Measurements from ENCODE around the gene KCNN4. TPM values are rescaled to one million over a fixed set of nuclear protein-coding genes. Genes with fewer than 3 reads are reported as not detected.

The KCNN4 gene
- total and polyA plus RNA-seq, 10 of the 15 experiments (the other 5 are each of a cell fraction or from before 2014, with no cell fraction given) = 1.4 to 112 (median 77.9) TPM

GRCh38 chr19:43724896-43725295 is 55.9 kb downstream of the KCNN4 start (continued):
- TF ChIP-seq, protein P1, sequence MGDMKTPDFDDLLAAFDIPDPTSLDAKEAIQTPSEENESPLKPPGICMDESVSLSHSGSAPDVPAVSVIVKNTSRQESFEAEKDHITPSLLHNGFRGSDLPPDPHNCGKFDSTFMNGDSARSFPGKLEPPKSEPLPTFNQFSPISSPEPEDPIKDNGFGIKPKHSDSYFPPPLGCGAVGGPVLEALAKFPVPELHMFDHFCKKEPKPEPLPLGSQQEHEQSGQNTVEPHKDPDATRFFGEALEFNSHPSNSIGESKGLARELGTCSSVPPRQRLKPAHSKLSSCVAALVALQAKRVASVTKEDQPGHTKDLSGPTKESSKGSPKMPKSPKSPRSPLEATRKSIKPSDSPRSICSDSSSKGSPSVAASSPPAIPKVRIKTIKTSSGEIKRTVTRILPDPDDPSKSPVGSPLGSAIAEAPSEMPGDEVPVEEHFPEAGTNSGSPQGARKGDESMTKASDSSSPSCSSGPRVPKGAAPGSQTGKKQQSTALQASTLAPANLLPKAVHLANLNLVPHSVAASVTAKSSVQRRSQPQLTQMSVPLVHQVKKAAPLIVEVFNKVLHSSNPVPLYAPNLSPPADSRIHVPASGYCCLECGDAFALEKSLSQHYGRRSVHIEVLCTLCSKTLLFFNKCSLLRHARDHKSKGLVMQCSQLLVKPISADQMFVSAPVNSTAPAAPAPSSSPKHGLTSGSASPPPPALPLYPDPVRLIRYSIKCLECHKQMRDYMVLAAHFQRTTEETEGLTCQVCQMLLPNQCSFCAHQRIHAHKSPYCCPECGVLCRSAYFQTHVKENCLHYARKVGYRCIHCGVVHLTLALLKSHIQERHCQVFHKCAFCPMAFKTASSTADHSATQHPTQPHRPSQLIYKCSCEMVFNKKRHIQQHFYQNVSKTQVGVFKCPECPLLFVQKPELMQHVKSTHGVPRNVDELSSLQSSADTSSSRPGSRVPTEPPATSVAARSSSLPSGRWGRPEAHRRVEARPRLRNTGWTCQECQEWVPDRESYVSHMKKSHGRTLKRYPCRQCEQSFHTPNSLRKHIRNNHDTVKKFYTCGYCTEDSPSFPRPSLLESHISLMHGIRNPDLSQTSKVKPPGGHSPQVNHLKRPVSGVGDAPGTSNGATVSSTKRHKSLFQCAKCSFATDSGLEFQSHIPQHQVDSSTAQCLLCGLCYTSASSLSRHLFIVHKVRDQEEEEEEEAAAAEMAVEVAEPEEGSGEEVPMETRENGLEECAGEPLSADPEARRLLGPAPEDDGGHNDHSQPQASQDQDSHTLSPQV (IDR thresholded peaks at IDR 0.05) = no peak
- no peak for TF ChIP-seq SREBF1 (IDR thresholded peaks at IDR 0.05; ENCODE audit: low read length)
- no peak for TF ChIP-seq FOS (IDR thresholded peaks at IDR 0.05; ENCODE audit: borderline replicate concordance, extremely low read depth, insufficient read length)
- TF ChIP-seq NFYB (IDR thresholded peaks at IDR 0.05; ENCODE audit: insufficient read depth, low read depth, low read length) = no peak
- TF ChIP-seq TCF12 (IDR thresholded peaks at IDR 0.05; ENCODE audit: low read depth, low read length) = no peak
- no peak for TF ChIP-seq SUPT20H (IDR thresholded peaks at IDR 0.05; ENCODE audit: borderline replicate concordance, control insufficient read depth, low read depth, low read length)
- TF ChIP-seq NFYA (IDR thresholded peaks at IDR 0.05; ENCODE audit: borderline replicate concordance, low read depth, low read length) = no peak

DNA sequence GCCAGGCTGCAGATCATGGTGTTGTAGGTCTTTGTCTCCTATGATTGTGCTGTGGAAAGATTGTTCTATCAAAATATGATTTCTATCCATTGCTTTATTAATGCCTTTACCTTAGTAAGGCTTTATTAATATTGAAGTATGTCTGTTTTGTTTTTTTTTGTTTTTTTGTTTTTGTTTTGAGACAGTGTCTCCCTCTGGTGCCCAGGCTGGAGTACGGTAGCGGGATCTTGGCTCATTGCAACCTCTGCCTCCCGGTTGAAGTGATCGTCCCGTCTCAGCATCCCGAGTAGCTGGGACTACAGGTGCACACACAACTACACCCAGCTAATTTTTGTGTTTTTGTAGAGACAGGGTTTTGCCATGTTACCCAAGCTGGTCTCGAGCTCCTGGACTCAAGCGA is 57.2 kb downstream of the KCNN4 start:
- H3K4me2 ChIP-seq (ENCODE audit: control insufficient read depth, insufficient read depth) = no peak overlapping the region
- no peak overlapping the region for H3K9ac ChIP-seq (ENCODE audit: control insufficient read depth, insufficient read depth, low read length)
- ChIA-PET RAD21 (ENCODE audit: unreplicated experiment) (interaction anchor here (3.6 kb wide), 1 partner anchor 55 kb away, joined by 15 read pairs; no protein-coding TSS in a partner anchor), CTCF (interaction anchor here (0.6 to 1.3 kb wide), 6 partner anchors 19 to 266 kb away, joined by 3 to 4 read pairs (median 4); partner anchors contain the start of gene PLAUR), POLR2A (interaction anchor here (0.5 kb wide), 1 partner anchor 49 kb away, joined by 7 read pairs; no protein-coding TSS in a partner anchor), SMC1A (ENCODE audit: uncharacterized antibody, unreplicated experiment) (interaction anchor here (2.9 kb wide), 1 partner anchor 55 kb away, joined by 22 read pairs; the partner anchor contains the start of gene PLAUR)
- H3K4me3 ChIP-seq = no peak overlapping the region
- H3K9me3 ChIP-seq (replicated peaks; ENCODE audit: control insufficient read depth, insufficient read depth, low read length) = no peaks in the 10 kb centered on the region
- no peaks in the 10 kb centered on the region for H4K20me1 ChIP-seq (ENCODE audit: control insufficient read depth, insufficient read depth)
- no peaks in the 10 kb centered on the region for H3K27me3 ChIP-seq (replicated peaks in 1 of 2; ENCODE audit: control insufficient read depth in 2 of 2, insufficient read depth in 2 of 2, low read length in 1 of 2)
- no peaks in the 10 kb centered on the region for H3K79me2 ChIP-seq (ENCODE audit: control insufficient read depth, insufficient read depth, low read length)
- peaks cover 2 to 6% of the 10 kb centered on the region in 2 experiments; a peak in 2 of 4 replicates for H3K36me3 ChIP-seq (ENCODE audit: control insufficient read depth in 2 of 2, insufficient read depth in 2 of 2, low read length in 1 of 2)
- WGBS (ENCODE audit: insufficient coverage, insufficient replicate concordance, low lambda C conversion rate, missing lambda C conversion rate) = 84% methylated on average over 8 of the region's 8 CpGs
- TF ChIP-seq TARDBP (IDR thresholded peaks at IDR 0.05; ENCODE audit: borderline replicate concordance) = no peak
- TF ChIP-seq, protein P2, sequence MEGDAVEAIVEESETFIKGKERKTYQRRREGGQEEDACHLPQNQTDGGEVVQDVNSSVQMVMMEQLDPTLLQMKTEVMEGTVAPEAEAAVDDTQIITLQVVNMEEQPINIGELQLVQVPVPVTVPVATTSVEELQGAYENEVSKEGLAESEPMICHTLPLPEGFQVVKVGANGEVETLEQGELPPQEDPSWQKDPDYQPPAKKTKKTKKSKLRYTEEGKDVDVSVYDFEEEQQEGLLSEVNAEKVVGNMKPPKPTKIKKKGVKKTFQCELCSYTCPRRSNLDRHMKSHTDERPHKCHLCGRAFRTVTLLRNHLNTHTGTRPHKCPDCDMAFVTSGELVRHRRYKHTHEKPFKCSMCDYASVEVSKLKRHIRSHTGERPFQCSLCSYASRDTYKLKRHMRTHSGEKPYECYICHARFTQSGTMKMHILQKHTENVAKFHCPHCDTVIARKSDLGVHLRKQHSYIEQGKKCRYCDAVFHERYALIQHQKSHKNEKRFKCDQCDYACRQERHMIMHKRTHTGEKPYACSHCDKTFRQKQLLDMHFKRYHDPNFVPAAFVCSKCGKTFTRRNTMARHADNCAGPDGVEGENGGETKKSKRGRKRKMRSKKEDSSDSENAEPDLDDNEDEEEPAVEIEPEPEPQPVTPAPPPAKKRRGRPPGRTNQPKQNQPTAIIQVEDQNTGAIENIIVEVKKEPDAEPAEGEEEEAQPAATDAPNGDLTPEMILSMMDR (IDR thresholded peaks at IDR 0.05 in 2 of 3, conservative IDR thresholded peaks at IDR 0.05 in 1 of 3; ENCODE audit: control insufficient read depth in 2 of 3, extremely low read depth in 1 of 3, insufficient read depth in 1 of 3, low read depth in 3 of 3, low read length in 3 of 3) = 0 out of 6 replicates have a peak, but pooled peaks of 2 of the 3 experiments have one; percentile 9 to 24
- no peak overlapping the region for H3K27ac ChIP-seq (ENCODE audit: control insufficient read depth, insufficient read depth)
- no peak overlapping the region for H2AFZ ChIP-seq (ENCODE audit: control insufficient read depth, low read depth, low read length)
- intact Hi-C loops (cut with micrococcal nuclease; ENCODE audit: unreplicated experiment) = no loop called here
- BruUV-seq (replicated peaks) = no TSS peak
- no peak for ATAC-seq
- no peak for FAIRE-seq
- peaks cover 26% of the 10 kb centered on the region for H3K4me1 ChIP-seq (ENCODE audit: control insufficient read depth, insufficient read depth, low read length)
- in situ Hi-C loops (cut with MboI) = no loop called here
- no peak for DNase-seq (ENCODE audit: low read depth, low spot score)
